ENCODE measurements around the gene CCSAP. TPM values are rescaled to one million over a fixed set of nuclear protein-coding genes. Genes with fewer than 3 reads are reported as not detected.

Gene CCSAP
- total RNA-seq, 1 experiment from 2014 or later: 26.2 TPM

- in situ Hi-C loops (cut with HindIII; ENCODE audit: low pct_unique_long_range_greater_than_20kb, low sequenced_read_pairs): no loop called here
- no peak for DNase-seq (ENCODE audit: low read depth, low spot score)
Measured at GRCh38 chr1:229280037-229280828, 62.6 kb downstream of the CCSAP start.

- in situ Hi-C loops (cut with HindIII; ENCODE audit: low pct_unique_long_range_greater_than_20kb, low sequenced_read_pairs): no loop called here
- DNase-seq (ENCODE audit: low read depth, low spot score): no peak
Measured at GRCh38 chr1:229279242-229279641, 63.6 kb downstream of the CCSAP start.

- in situ Hi-C loops (cut with HindIII; ENCODE audit: low pct_unique_long_range_greater_than_20kb, low sequenced_read_pairs): no loop called here
Measured at GRCh38 chr1:229278120-229278741, 64.6 kb downstream of the CCSAP start.

GRCh38 chr1:229275005-229275404, 67.8 kb downstream of the CCSAP start:
- in situ Hi-C loops (cut with HindIII; ENCODE audit: low pct_unique_long_range_greater_than_20kb, low sequenced_read_pairs): no loop called here
- no peak for DNase-seq (ENCODE audit: low read depth, low spot score)

More at GRCh38 chr1:229278120-229278741, 64.6 kb downstream of the CCSAP start:
- DNase-seq (ENCODE audit: low read depth, low spot score): no peak

- in situ Hi-C loops (cut with HindIII; ENCODE audit: low pct_unique_long_range_greater_than_20kb, low sequenced_read_pairs): no loop called here
- peak; percentile 75 for DNase-seq (ENCODE audit: low read depth, low spot score)
Measured at GRCh38 chr1:229273507-229274232, 69.2 kb downstream of the CCSAP start.

- in situ Hi-C loops (cut with HindIII; ENCODE audit: low pct_unique_long_range_greater_than_20kb, low sequenced_read_pairs): no loop called here
- no peak for DNase-seq (ENCODE audit: low read depth, low spot score)
Measured at GRCh38 chr1:229272164-229273158, 70.4 kb downstream of the CCSAP start.

GRCh38 chr1:229271448-229272159, 71.2 kb downstream of the CCSAP start:
- DNase-seq (ENCODE audit: low read depth, low spot score): peak; percentile 45
- in situ Hi-C loops (cut with HindIII; ENCODE audit: low pct_unique_long_range_greater_than_20kb, low sequenced_read_pairs): no loop called here

Small RNAs within 50 kb of the gene (small RNA-seq; reads per million reads assigned to genes)
- gene RNU6-180P: 0 reads per million in 2 experiments

Other genes starting within 250 kb of the CCSAP start
- gene RAB4A, start 71.9 kb downstream of the CCSAP start, total RNA-seq (2014; rRNA removed; shearing (Covaris generic)): 35.9 and 41.1 TPM in 2 replicates
- 0.16 TPM in 2 replicates for gene ACTA1, start 91.0 kb upstream of the CCSAP start, total RNA-seq (2014; rRNA removed; shearing (Covaris generic))
- gene NUP133, start 165.3 kb upstream of the CCSAP start, total RNA-seq (2014; rRNA removed; shearing (Covaris generic)): 43.3 and 44.5 TPM in 2 replicates
- gene ABCB10, start 215.7 kb upstream of the CCSAP start, total RNA-seq (2014; rRNA removed; shearing (Covaris generic)): 17.8 and 20.0 TPM in 2 replicates